Measurements from ENCODE around the gene PPP1R2B. TPM values are rescaled to one million over a fixed set of nuclear protein-coding genes. Genes with fewer than 3 reads are reported as not detected.

The PPP1R2B gene
- total and polyA plus RNA-seq, 8 donors: 0.09 to 0.14 (median 0.14) TPM; not detected in 5

DNA sequence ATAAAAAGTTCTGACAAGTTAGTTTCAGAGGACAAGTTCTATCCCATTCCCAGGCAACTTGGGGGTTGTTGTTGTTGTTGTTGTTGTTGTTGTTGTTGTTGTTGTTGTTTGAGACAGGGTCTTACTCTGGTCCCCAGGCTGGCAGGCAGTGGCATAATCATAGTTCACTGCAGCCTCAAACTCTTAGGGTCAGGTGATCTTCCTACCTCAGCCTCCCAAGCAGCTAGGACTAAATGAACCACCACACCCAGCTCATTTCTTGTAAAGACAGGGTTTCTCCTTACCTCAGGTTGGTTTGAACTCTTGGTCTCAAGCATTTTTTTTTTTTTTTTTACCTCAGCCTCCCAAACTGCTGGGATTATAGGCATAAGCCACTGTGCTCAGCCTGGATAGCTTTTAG, 15.3 kb downstream of the PPP1R2B start:
- Histone ChIP-seq H3K4me1 (no peaks in the 10 kb centered on the region), H3K9me3 (peaks cover 0 to 6% of the 10 kb centered on the region in 2 donors), H3K27ac (no peak overlapping the region), H3K27me3 (no peaks in the 10 kb centered on the region), H3K36me3 (no peaks in the 10 kb centered on the region), H3K4me3 (no peak overlapping the region)
- intact Hi-C loops (cut with DNase I): no loop called here
- no peak for ATAC-seq
- DNase-seq: no peak
- TF ChIP-seq, protein P1, sequence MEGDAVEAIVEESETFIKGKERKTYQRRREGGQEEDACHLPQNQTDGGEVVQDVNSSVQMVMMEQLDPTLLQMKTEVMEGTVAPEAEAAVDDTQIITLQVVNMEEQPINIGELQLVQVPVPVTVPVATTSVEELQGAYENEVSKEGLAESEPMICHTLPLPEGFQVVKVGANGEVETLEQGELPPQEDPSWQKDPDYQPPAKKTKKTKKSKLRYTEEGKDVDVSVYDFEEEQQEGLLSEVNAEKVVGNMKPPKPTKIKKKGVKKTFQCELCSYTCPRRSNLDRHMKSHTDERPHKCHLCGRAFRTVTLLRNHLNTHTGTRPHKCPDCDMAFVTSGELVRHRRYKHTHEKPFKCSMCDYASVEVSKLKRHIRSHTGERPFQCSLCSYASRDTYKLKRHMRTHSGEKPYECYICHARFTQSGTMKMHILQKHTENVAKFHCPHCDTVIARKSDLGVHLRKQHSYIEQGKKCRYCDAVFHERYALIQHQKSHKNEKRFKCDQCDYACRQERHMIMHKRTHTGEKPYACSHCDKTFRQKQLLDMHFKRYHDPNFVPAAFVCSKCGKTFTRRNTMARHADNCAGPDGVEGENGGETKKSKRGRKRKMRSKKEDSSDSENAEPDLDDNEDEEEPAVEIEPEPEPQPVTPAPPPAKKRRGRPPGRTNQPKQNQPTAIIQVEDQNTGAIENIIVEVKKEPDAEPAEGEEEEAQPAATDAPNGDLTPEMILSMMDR (IDR thresholded peaks at IDR 0.05): no peak

GRCh38 chr5:156870498-156870839, 20.4 kb downstream of the PPP1R2B start:
- Histone ChIP-seq H3K36me3 (no peaks in the 10 kb centered on the region), H3K9me3 (peaks cover 0 to 19% of the 10 kb centered on the region in 2 donors), H3K4me1 (no peaks in the 10 kb centered on the region), H3K27ac (no peak overlapping the region), H3K27me3 (no peaks in the 10 kb centered on the region), H3K4me3 (no peak overlapping the region)
- TF ChIP-seq, protein P1 (IDR thresholded peaks at IDR 0.05): no peak
- no peak for ATAC-seq
- intact Hi-C loops (cut with DNase I): no loop called here
- DNase-seq: no peak

GRCh38 chr5:156871212-156871611, 21.1 kb downstream of the PPP1R2B start:
- no peak for DNase-seq
- Histone ChIP-seq H3K4me3 (no peak overlapping the region), H3K4me1 (no peaks in the 10 kb centered on the region), H3K9me3 (peaks cover 0 to 19% of the 10 kb centered on the region in 2 donors), H3K36me3 (no peaks in the 10 kb centered on the region), H3K27me3 (no peaks in the 10 kb centered on the region), H3K27ac (no peak overlapping the region)
- intact Hi-C loops (cut with DNase I): no loop called here
- TF ChIP-seq, protein P1 (IDR thresholded peaks at IDR 0.05): no peak
- ATAC-seq: no peak

GRCh38 chr5:156879665-156880285, 29.7 kb downstream of the PPP1R2B start:
- Histone ChIP-seq H3K4me3 (no peak overlapping the region), H3K4me1 (no peaks in the 10 kb centered on the region), H3K36me3 (no peaks in the 10 kb centered on the region), H3K27me3 (peaks cover 0 to 5% of the 10 kb centered on the region in 2 donors), H3K9me3 (no peaks in the 10 kb centered on the region), H3K27ac (no peak overlapping the region)
- ATAC-seq (no peak), DNase-seq (no peak)
- TF ChIP-seq, protein P1 (IDR thresholded peaks at IDR 0.05): no peak
- intact Hi-C loops (cut with DNase I): no loop called here

- Histone ChIP-seq H3K4me3 (no peak overlapping the region), H3K9me3 (no peaks in the 10 kb centered on the region), H3K27ac (no peak overlapping the region), H3K36me3 (no peaks in the 10 kb centered on the region), H3K4me1 (no peaks in the 10 kb centered on the region), H3K27me3 (peaks cover 0 to 5% of the 10 kb centered on the region in 2 donors)
- no peak for ATAC-seq
- DNase-seq: no peak
- TF ChIP-seq, protein P1 (IDR thresholded peaks at IDR 0.05): no peak
- intact Hi-C loops (cut with DNase I): no loop called here
Measured at GRCh38 chr5:156883316-156883875, 33.3 kb downstream of the PPP1R2B start.
